Testis (tissue), 2 donors: ENCODE measurements around the gene FRMD1.

Experiments
- POLR2A ChIP-seq: fragments of 450-650 bp; IDR thresholded peaks from one replicate; pipeline ENCODE4 v1.6.1; 2017; ENCODE audit warnings: antibody characterized with exemption, mild to moderate bottlenecking, moderate library complexity
- TF ChIP-seq, protein P1 (sequence below), 3 experiments: fragments of 450-650 bp in 2 of 3; fragments of 200-600 bp in 1 of 3; sonication (generic) in 1 of 3; IDR thresholded peaks; one replicate each; pipeline ENCODE4 v1.5.1; 2016 to 2019; ENCODE audit warnings: antibody characterized with exemption in 3 of 3, mild to moderate bottlenecking in 2 of 3, moderate library complexity in 1 of 3

DNA sequence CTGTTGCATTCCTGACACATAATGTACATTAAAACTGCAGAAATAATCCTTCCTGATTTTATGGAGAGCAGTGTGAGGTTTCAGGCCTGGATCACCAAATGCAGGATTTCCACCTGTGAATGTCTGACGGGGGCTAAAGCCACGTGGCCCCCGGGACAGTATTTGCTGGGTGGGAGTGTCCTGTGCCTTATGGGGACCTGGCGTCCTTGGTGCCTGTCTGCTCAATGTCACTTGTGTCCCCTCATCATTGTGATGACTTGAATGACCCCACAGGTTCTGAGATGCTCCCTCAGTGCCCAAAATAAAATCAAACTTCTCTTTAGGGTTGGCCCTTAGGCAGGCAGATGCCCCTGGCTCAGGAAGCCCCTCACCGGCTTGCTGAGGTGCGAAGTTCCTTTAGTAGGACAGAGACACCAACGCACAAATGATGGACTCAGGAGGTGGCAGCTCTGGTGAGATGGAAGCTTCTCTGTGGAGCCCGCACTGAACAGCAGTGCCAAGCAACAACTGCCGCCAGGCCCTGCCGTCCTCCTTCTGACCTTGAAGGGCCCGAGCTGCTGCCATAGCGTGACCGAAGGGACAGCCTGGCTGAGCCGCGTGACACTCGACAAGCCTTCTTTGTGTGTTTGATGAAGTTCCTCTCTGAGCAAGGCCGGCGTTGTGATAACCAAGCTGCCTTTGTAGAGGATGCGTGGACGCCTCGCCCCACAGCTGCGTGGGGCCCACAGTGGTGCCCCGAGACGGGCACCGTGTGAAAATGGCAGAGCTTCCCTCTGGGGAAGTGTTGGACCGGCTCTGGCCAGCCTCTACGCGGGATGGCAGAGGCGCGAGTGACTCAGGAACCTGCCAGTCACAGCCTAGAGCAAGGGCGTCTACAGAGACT lies 30.9 kb downstream of the FRMD1 start:
- TF ChIP-seq POLR2A, result no peak
- TF ChIP-seq, protein P1, sequence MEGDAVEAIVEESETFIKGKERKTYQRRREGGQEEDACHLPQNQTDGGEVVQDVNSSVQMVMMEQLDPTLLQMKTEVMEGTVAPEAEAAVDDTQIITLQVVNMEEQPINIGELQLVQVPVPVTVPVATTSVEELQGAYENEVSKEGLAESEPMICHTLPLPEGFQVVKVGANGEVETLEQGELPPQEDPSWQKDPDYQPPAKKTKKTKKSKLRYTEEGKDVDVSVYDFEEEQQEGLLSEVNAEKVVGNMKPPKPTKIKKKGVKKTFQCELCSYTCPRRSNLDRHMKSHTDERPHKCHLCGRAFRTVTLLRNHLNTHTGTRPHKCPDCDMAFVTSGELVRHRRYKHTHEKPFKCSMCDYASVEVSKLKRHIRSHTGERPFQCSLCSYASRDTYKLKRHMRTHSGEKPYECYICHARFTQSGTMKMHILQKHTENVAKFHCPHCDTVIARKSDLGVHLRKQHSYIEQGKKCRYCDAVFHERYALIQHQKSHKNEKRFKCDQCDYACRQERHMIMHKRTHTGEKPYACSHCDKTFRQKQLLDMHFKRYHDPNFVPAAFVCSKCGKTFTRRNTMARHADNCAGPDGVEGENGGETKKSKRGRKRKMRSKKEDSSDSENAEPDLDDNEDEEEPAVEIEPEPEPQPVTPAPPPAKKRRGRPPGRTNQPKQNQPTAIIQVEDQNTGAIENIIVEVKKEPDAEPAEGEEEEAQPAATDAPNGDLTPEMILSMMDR (IDR thresholded peaks at IDR 0.05), result no peak
